ENCODE measurements around the gene ITPK1. TPM values are rescaled to one million over a fixed set of nuclear protein-coding genes. Genes with fewer than 3 reads are reported as not detected.

Gene ITPK1
- polyA plus RNA-seq, 2 donors: 15.8 to 22.4 TPM

GRCh38 chr14:92985521-92985920, 130.2 kb downstream of the ITPK1 start:
- WGBS, 2 donors: 90 to 98% methylated on average over 4 of the region's 4 CpGs
- Histone ChIP-seq H3K27me3 (ENCODE audit: control insufficient read depth in 1 of 2, insufficient read depth in 2 of 2, low read length in 2 of 2) (no peaks in the 10 kb centered on the region), H3K4me3 (ENCODE audit: low read depth in 1 of 2, low read length in 2 of 2) (no peak overlapping the region), H3K4me1 (ENCODE audit: control insufficient read depth in 2 of 2, insufficient read depth in 2 of 2, low read length in 1 of 2) (peaks cover 6 to 9% of the 10 kb centered on the region in 2 donors), H3K27ac (ENCODE audit: low read depth in 2 of 2, low read length in 1 of 2) (peak overlapping the region in 1 of 2 donors; percentile 36), H3K9me3 (ENCODE audit: control insufficient read depth in 2 of 2, insufficient read depth in 1 of 2, low read depth in 1 of 2, low read length in 1 of 2) (peaks cover 0 to 3% of the 10 kb centered on the region in 2 donors), H3K36me3 (ENCODE audit: control insufficient read depth in 2 of 2, insufficient read depth in 2 of 2, low read length in 1 of 2) (peaks cover 0 to 6% of the 10 kb centered on the region in 2 donors)

- 71 to 87% methylated on average over 4 of the region's 4 CpGs for WGBS, 2 donors
- H3K27ac ChIP-seq (ENCODE audit: low read depth in 2 of 2, low read length in 1 of 2): no peak overlapping the region
- H3K4me3 ChIP-seq (ENCODE audit: low read depth in 1 of 2, low read length in 2 of 2): no peak overlapping the region
- peaks cover 3 to 7% of the 10 kb centered on the region in 2 donors for H3K9me3 ChIP-seq (ENCODE audit: control insufficient read depth in 2 of 2, insufficient read depth in 1 of 2, low read depth in 1 of 2, low read length in 1 of 2)
- peaks cover 6 to 9% of the 10 kb centered on the region in 2 donors for H3K4me1 ChIP-seq (ENCODE audit: control insufficient read depth in 2 of 2, insufficient read depth in 2 of 2, low read length in 1 of 2)
- H3K36me3 ChIP-seq (ENCODE audit: control insufficient read depth in 2 of 2, insufficient read depth in 2 of 2, low read length in 1 of 2): peaks cover 0 to 6% of the 10 kb centered on the region in 2 donors
- no peaks in the 10 kb centered on the region for H3K27me3 ChIP-seq (ENCODE audit: control insufficient read depth in 1 of 2, insufficient read depth in 2 of 2, low read length in 2 of 2)
Observed at GRCh38 chr14:92984896-92985295, 130.8 kb downstream of the ITPK1 start.

- Histone ChIP-seq H3K4me1 (ENCODE audit: control insufficient read depth in 2 of 2, insufficient read depth in 2 of 2, low read length in 1 of 2) (peaks cover 6 to 9% of the 10 kb centered on the region in 2 donors), H3K9me3 (ENCODE audit: control insufficient read depth in 2 of 2, insufficient read depth in 1 of 2, low read depth in 1 of 2, low read length in 1 of 2) (peaks cover 3 to 7% of the 10 kb centered on the region in 2 donors), H3K27ac (ENCODE audit: low read depth in 2 of 2, low read length in 1 of 2) (no peak overlapping the region), H3K27me3 (ENCODE audit: control insufficient read depth in 1 of 2, insufficient read depth in 2 of 2, low read length in 2 of 2) (no peaks in the 10 kb centered on the region), H3K4me3 (ENCODE audit: low read depth in 1 of 2, low read length in 2 of 2) (no peak overlapping the region), H3K36me3 (ENCODE audit: control insufficient read depth in 2 of 2, insufficient read depth in 2 of 2, low read length in 1 of 2) (peaks cover 0 to 5% of the 10 kb centered on the region in 2 donors)
- WGBS, 2 donors: 81 to 84% methylated on average over 5 of the region's 5 CpGs
Observed at GRCh38 chr14:92984082-92984788, 131.5 kb downstream of the ITPK1 start.

GRCh38 chr14:92982956-92983355, 132.8 kb downstream of the ITPK1 start:
- peaks cover 4 to 6% of the 10 kb centered on the region in 2 donors for H3K4me1 ChIP-seq (ENCODE audit: control insufficient read depth in 2 of 2, insufficient read depth in 2 of 2, low read length in 1 of 2)
- no peak overlapping the region for H3K4me3 ChIP-seq (ENCODE audit: low read depth in 1 of 2, low read length in 2 of 2)
- H3K36me3 ChIP-seq (ENCODE audit: control insufficient read depth in 2 of 2, insufficient read depth in 2 of 2, low read length in 1 of 2): peaks cover 0 to 6% of the 10 kb centered on the region in 2 donors
- H3K27me3 ChIP-seq (ENCODE audit: control insufficient read depth in 1 of 2, insufficient read depth in 2 of 2, low read length in 2 of 2): no peaks in the 10 kb centered on the region
- H3K27ac ChIP-seq (ENCODE audit: low read depth in 2 of 2, low read length in 1 of 2): no peak overlapping the region
- peaks cover 5 to 13% of the 10 kb centered on the region in 2 donors for H3K9me3 ChIP-seq (ENCODE audit: control insufficient read depth in 2 of 2, insufficient read depth in 1 of 2, low read depth in 1 of 2, low read length in 1 of 2)
- WGBS, 2 donors: 91 to 92% methylated on average over 8 of the region's 8 CpGs

GRCh38 chr14:92981726-92982125, 134.0 kb downstream of the ITPK1 start:
- H3K4me1 ChIP-seq (ENCODE audit: control insufficient read depth in 2 of 2, insufficient read depth in 2 of 2, low read length in 1 of 2): no peaks in the 10 kb centered on the region
- H3K27ac ChIP-seq (ENCODE audit: low read depth in 2 of 2, low read length in 1 of 2): no peak overlapping the region
- H3K36me3 ChIP-seq (ENCODE audit: control insufficient read depth in 2 of 2, insufficient read depth in 2 of 2, low read length in 1 of 2): peaks cover 0 to 6% of the 10 kb centered on the region in 2 donors
- H3K27me3 ChIP-seq (ENCODE audit: control insufficient read depth in 1 of 2, insufficient read depth in 2 of 2, low read length in 2 of 2): no peaks in the 10 kb centered on the region
- H3K9me3 ChIP-seq (ENCODE audit: control insufficient read depth in 2 of 2, insufficient read depth in 1 of 2, low read depth in 1 of 2, low read length in 1 of 2): peaks cover 5 to 13% of the 10 kb centered on the region in 2 donors
- H3K4me3 ChIP-seq (ENCODE audit: low read depth in 1 of 2, low read length in 2 of 2): no peak overlapping the region
- WGBS, 2 donors: 98% methylated on average over 8 of the region's 8 CpGs

GRCh38 chr14:92980866-92981265, 134.9 kb downstream of the ITPK1 start:
- H3K4me1 ChIP-seq (ENCODE audit: control insufficient read depth in 2 of 2, insufficient read depth in 2 of 2, low read length in 1 of 2): no peaks in the 10 kb centered on the region
- H3K9me3 ChIP-seq (ENCODE audit: control insufficient read depth in 2 of 2, insufficient read depth in 1 of 2, low read depth in 1 of 2, low read length in 1 of 2): peaks cover 5 to 13% of the 10 kb centered on the region in 2 donors
- no peaks in the 10 kb centered on the region for H3K27me3 ChIP-seq (ENCODE audit: control insufficient read depth in 1 of 2, insufficient read depth in 2 of 2, low read length in 2 of 2)
- no peak overlapping the region for H3K27ac ChIP-seq (ENCODE audit: low read depth in 2 of 2, low read length in 1 of 2)
- 97 to 98% methylated on average over 4 of the region's 4 CpGs for WGBS, 2 donors
- H3K4me3 ChIP-seq (ENCODE audit: low read depth in 1 of 2, low read length in 2 of 2): no peak overlapping the region
- peaks cover 0 to 6% of the 10 kb centered on the region in 2 donors for H3K36me3 ChIP-seq (ENCODE audit: control insufficient read depth in 2 of 2, insufficient read depth in 2 of 2, low read length in 1 of 2)

GRCh38 chr14:92978229-92979021, 137.3 kb downstream of the ITPK1 start:
- WGBS, 2 donors: 90 to 93% methylated on average over 4 of the region's 4 CpGs
- H3K4me3 ChIP-seq (ENCODE audit: low read depth in 1 of 2, low read length in 2 of 2): no peak overlapping the region
- no peaks in the 10 kb centered on the region for H3K27me3 ChIP-seq (ENCODE audit: control insufficient read depth in 1 of 2, insufficient read depth in 2 of 2, low read length in 2 of 2)
- H3K27ac ChIP-seq (ENCODE audit: low read depth in 2 of 2, low read length in 1 of 2): no peak overlapping the region
- peaks cover 5 to 13% of the 10 kb centered on the region in 2 donors for H3K9me3 ChIP-seq (ENCODE audit: control insufficient read depth in 2 of 2, insufficient read depth in 1 of 2, low read depth in 1 of 2, low read length in 1 of 2)
- H3K4me1 ChIP-seq (ENCODE audit: control insufficient read depth in 2 of 2, insufficient read depth in 2 of 2, low read length in 1 of 2): peaks cover 5 to 9% of the 10 kb centered on the region in 2 donors
- H3K36me3 ChIP-seq (ENCODE audit: control insufficient read depth in 2 of 2, insufficient read depth in 2 of 2, low read length in 1 of 2): peaks cover 0 to 6% of the 10 kb centered on the region in 2 donors

- Histone ChIP-seq H3K4me1 (ENCODE audit: control insufficient read depth in 2 of 2, insufficient read depth in 2 of 2, low read length in 1 of 2) (peaks cover 5 to 14% of the 10 kb centered on the region in 2 donors), H3K27me3 (ENCODE audit: control insufficient read depth in 1 of 2, insufficient read depth in 2 of 2, low read length in 2 of 2) (no peaks in the 10 kb centered on the region), H3K4me3 (ENCODE audit: low read depth in 1 of 2, low read length in 2 of 2) (no peak overlapping the region), H3K27ac (ENCODE audit: low read depth in 2 of 2, low read length in 1 of 2) (no peak overlapping the region), H3K36me3 (ENCODE audit: control insufficient read depth in 2 of 2, insufficient read depth in 2 of 2, low read length in 1 of 2) (peaks cover 0 to 2% of the 10 kb centered on the region in 2 donors), H3K9me3 (ENCODE audit: control insufficient read depth in 2 of 2, insufficient read depth in 1 of 2, low read depth in 1 of 2, low read length in 1 of 2) (peaks cover 5 to 10% of the 10 kb centered on the region in 2 donors)
- 98% methylated on average over 2 of the region's 2 CpGs for WGBS, 2 donors
Observed at GRCh38 chr14:92976268-92976667, 139.5 kb downstream of the ITPK1 start.

- peaks cover 0 to 2% of the 10 kb centered on the region in 2 donors for H3K36me3 ChIP-seq (ENCODE audit: control insufficient read depth in 2 of 2, insufficient read depth in 2 of 2, low read length in 1 of 2)
- no peak overlapping the region for H3K4me3 ChIP-seq (ENCODE audit: low read depth in 1 of 2, low read length in 2 of 2)
- H3K27ac ChIP-seq (ENCODE audit: low read depth in 2 of 2, low read length in 1 of 2): peak overlapping the region; percentile 20 to 44
- peaks cover 3 to 7% of the 10 kb centered on the region in 2 donors for H3K9me3 ChIP-seq (ENCODE audit: control insufficient read depth in 2 of 2, insufficient read depth in 1 of 2, low read depth in 1 of 2, low read length in 1 of 2)
- H3K27me3 ChIP-seq (ENCODE audit: control insufficient read depth in 1 of 2, insufficient read depth in 2 of 2, low read length in 2 of 2): no peaks in the 10 kb centered on the region
- 90 to 92% methylated on average over 17 of the region's 17 CpGs for WGBS, 2 donors
- H3K4me1 ChIP-seq (ENCODE audit: control insufficient read depth in 2 of 2, insufficient read depth in 2 of 2, low read length in 1 of 2): peaks cover 5 to 15% of the 10 kb centered on the region in 2 donors
Observed at GRCh38 chr14:92974541-92975345, 141.0 kb downstream of the ITPK1 start.

Measured in esophagus (tissue), 2 donors.